ENCODE results near the gene BRSK2. TPM values are rescaled to one million over a fixed set of nuclear protein-coding genes. Genes with fewer than 3 reads are reported as not detected.

BRSK2 gene
- total and polyA plus RNA-seq, 2 of the 4 experiments (the other 2 are of a cell fraction) = 0.18 to 0.62 TPM

GRCh38 chr11:1360835-1361357 lies 28.8 kb upstream of the BRSK2 start:
- peaks cover 21% of the 10 kb centered on the region for H3K9me3 ChIP-seq (ENCODE audit: control insufficient read depth, insufficient read depth, low read length)
- H4K8ac ChIP-seq (ENCODE audit: low read depth in 2 of 2, low read length in 2 of 2) = no peak overlapping the region
- H2BK15ac ChIP-seq (ENCODE audit: low read depth, low read length) = no peak overlapping the region
- ATAC-seq (ENCODE audit: low read depth) (no peak), DNase-seq (no peak)
- H3K56ac ChIP-seq (ENCODE audit: extremely low read depth, insufficient read depth, low read length) = no peak overlapping the region
- H3K4me2 ChIP-seq (ENCODE audit: low read depth, low read length) = no peak overlapping the region
- H3K79me1 ChIP-seq (ENCODE audit: low read depth in 1 of 2, low read length in 2 of 2) = no peaks in the 10 kb centered on the region
- in situ Hi-C loops (cut with MboI; ENCODE audit: low sequenced_read_pairs) = no loop called here
- intact Hi-C loops (cut with micrococcal nuclease) = no loop called here
- H2BK120ac ChIP-seq (ENCODE audit: low read depth, low read length) = no peak overlapping the region
- no peak overlapping the region for H3K18ac ChIP-seq (ENCODE audit: low read depth, low read length)
- no peak overlapping the region for H2BK5ac ChIP-seq (ENCODE audit: low read depth, low read length, poor library complexity, severe bottlenecking)
- BruUV-seq (replicated peaks) = no TSS peak
- H2AK9ac ChIP-seq (replicated peaks; ENCODE audit: low read depth, low read length, poor library complexity) = no peak overlapping the region
- H3K4me1 ChIP-seq (ENCODE audit: control insufficient read depth, insufficient read depth, low read length) = peaks cover 5% of the 10 kb centered on the region
- H3K23ac ChIP-seq (ENCODE audit: low read depth, low read length) = no peak overlapping the region
- H4K5ac ChIP-seq (ENCODE audit: low read depth, low read length) = no peak overlapping the region
- H3K4ac ChIP-seq (ENCODE audit: low read depth, low read length) = no peak overlapping the region
- H2AFZ ChIP-seq (replicated peaks; ENCODE audit: low read length, poor library complexity) = no peak overlapping the region
- H3K14ac ChIP-seq (replicated peaks; ENCODE audit: low read depth, low read length) = no peak overlapping the region
- no peaks in the 10 kb centered on the region for H3K36me3 ChIP-seq (ENCODE audit: control insufficient read depth, insufficient read depth, low read length)
- H4K20me1 ChIP-seq (ENCODE audit: insufficient read depth, low read length) = no peaks in the 10 kb centered on the region
- no peak overlapping the region for H2AK5ac ChIP-seq (ENCODE audit: low read depth, low read length)
- peaks cover 18% of the 10 kb centered on the region; the same call in 1 of the 2 replicates for H3K27me3 ChIP-seq (ENCODE audit: control insufficient read depth, insufficient read depth, low read length)
- H3K4me3 ChIP-seq (ENCODE audit: insufficient read depth, low read depth, low read length) = no peak overlapping the region
- H2BK20ac ChIP-seq (ENCODE audit: low read depth, low read length) = no peak overlapping the region
- POLR2A ChIA-PET (ENCODE audit: unreplicated experiment) = no interaction called here
- no peak for TF ChIP-seq ELK1 (IDR thresholded peaks at IDR 0.05; ENCODE audit: borderline replicate concordance, low read depth, low read length)
- TF ChIP-seq MXI1 (IDR thresholded peaks at IDR 0.05; ENCODE audit: borderline replicate concordance, low read depth, low read length) = no peak
- TF ChIP-seq POLR2A (IDR thresholded peaks at IDR 0.05; ENCODE audit: low read depth, low read length) = no peak
- no peak for TF ChIP-seq CHD1 (IDR thresholded peaks at IDR 0.05; ENCODE audit: low read depth, low read length)
- no peak for TF ChIP-seq RAD21 (IDR thresholded peaks at IDR 0.05; ENCODE audit: low read length)
- TF ChIP-seq SMC3 (IDR thresholded peaks at IDR 0.05; ENCODE audit: low read depth, low read length) = no peak
- dilution Hi-C loops (cut with HindIII; ENCODE audit: low sequenced_read_pairs, unreplicated experiment) = no loop called here
- CTCF ChIA-PET = no interaction called here
- no peak overlapping the region for H3K9ac ChIP-seq (ENCODE audit: low read depth, low read length)
- H4K91ac ChIP-seq (ENCODE audit: insufficient read depth, low read depth, low read length) = no peak overlapping the region
- WGBS, 2 experiments (ENCODE audit: extremely low coverage in 2 of 2, insufficient read length in 1 of 2) = 73% methylated on average over 14 of the region's 16 CpGs; no CpG with 5 or more reads in 1 of the 2 experiments
- H3K9me1 ChIP-seq (ENCODE audit: insufficient read depth, low read length) = no peaks in the 10 kb centered on the region
- H3K27ac ChIP-seq (ENCODE audit: insufficient read depth, low read length) = no peak overlapping the region

All from IMR-90 (cell line).